H1 (cell line): ENCODE measurements around the gene POLR1G. TPM values are rescaled to one million over a fixed set of nuclear protein-coding genes. Genes with fewer than 3 reads are reported as not detected.
"Not testable (repeated sequence)": the region's sequence is repeated elsewhere in the genome, so short reads cannot be mapped to it uniquely, and the experiment has no call there.

Experiments
- CTCF ChIA-PET: fragments of 300-600 bp; sonication (Branson Sonifier 250); formaldehyde crosslinking; loops from one replicate; lab custom pipeline; 2021; ENCODE audit not compliant: partially characterized antibody; lab: Charles Lee
- POLR2A ChIA-PET: fragments of 300-600 bp; sonication (Branson Sonifier 250); formaldehyde crosslinking; loops from one replicate; lab custom pipeline; 2021; ENCODE audit warnings: inconsistent platforms; ENCODE audit not compliant: partially characterized antibody; lab: Charles Lee
- DNase-seq, 2 experiments: peaks; one replicate each; pipeline versions ENCODE4 v3.0.0 to v3.0.0-alpha.2; 2010 to 2022; ENCODE audit warnings: low spot score in 2 of 2, low read depth in 1 of 2, mixed read lengths in 1 of 2
- FAIRE-seq: peaks from 2 replicates; lab custom pipeline; 2011; peaks lifted over from hg19 to GRCh38; lab: Jason Lieb, UNC
- H2AFZ ChIP-seq: 2 replicates; pipeline ENCODE4 v1.8.1; 2012; ENCODE audit warnings: low read length, inconsistent platforms
- H2AK5ac ChIP-seq: 2 replicates; pipeline ENCODE4 v1.6.1; 2013; ENCODE audit warnings: low read depth, low read length
- H2BK120ac ChIP-seq: replicated peaks from 2 replicates; pipeline ENCODE3; 2013; ENCODE audit warnings: low read depth, low read length, inconsistent platforms
- H2BK12ac ChIP-seq: 2 replicates; pipeline ENCODE4 v1.6.1; 2013; ENCODE audit warnings: low read depth, low read length
- H2BK15ac ChIP-seq: 2 replicates; pipeline ENCODE4 v1.6.1; 2013; ENCODE audit warnings: low read length
- H2BK20ac ChIP-seq: 2 replicates; pipeline ENCODE4 v1.6.1; 2013; ENCODE audit warnings: low read length
- H2BK5ac ChIP-seq: 2 replicates; pipeline ENCODE4 v1.6.1; 2013; ENCODE audit warnings: low read depth, low read length
- H3K14ac ChIP-seq: 2 replicates; pipeline ENCODE4 v1.6.1; 2013; ENCODE audit warnings: inconsistent platforms; ENCODE audit not compliant: insufficient read length
- H3K18ac ChIP-seq: 2 replicates; pipeline ENCODE4 v1.6.1; 2013; ENCODE audit warnings: low read length; ENCODE audit errors: extremely low read depth
- H3K23ac ChIP-seq: 2 replicates; pipeline ENCODE4 v1.6.1; 2013; ENCODE audit warnings: inconsistent platforms; ENCODE audit not compliant: insufficient read length
- H3K23me2 ChIP-seq: 2 replicates; pipeline ENCODE4 v1.6.1; 2013; ENCODE audit warnings: low read depth, low read length
- H3K27ac ChIP-seq: 2 replicates; pipeline ENCODE4 v1.6.1; 2011; ENCODE audit warnings: low read depth, low read length, inconsistent platforms
- H3K27me3 ChIP-seq, 4 experiments: replicated peaks in 1 of 4; 1 replicate in 1 of 4; 2 replicates in 3 of 4; pipeline versions ENCODE4 v1.6.1 to v1.8.1; 2011 to 2013; ENCODE audit warnings: low read length in 3 of 4, mild to moderate bottlenecking in 3 of 4, inconsistent platforms in 2 of 4, mixed read lengths in 2 of 4, moderate library complexity in 1 of 4; ENCODE audit not compliant: control insufficient read depth in 3 of 4, insufficient read depth in 3 of 4; ENCODE audit errors: extremely low read depth in 1 of 4
- H3K36me3 ChIP-seq, 4 experiments: 2 replicates each; pipeline versions ENCODE4 v1.6.1 to v1.8.1; 2011 to 2013; ENCODE audit warnings: mild to moderate bottlenecking in 4 of 4, low read length in 3 of 4, moderate library complexity in 2 of 4, control low read depth in 1 of 4, inconsistent platforms in 1 of 4; ENCODE audit not compliant: insufficient read depth in 4 of 4, control insufficient read depth in 2 of 4
- H3K4ac ChIP-seq: replicated peaks from 2 replicates; pipeline ENCODE3; 2013; ENCODE audit warnings: low read length, low read depth, mixed read lengths, inconsistent platforms; ENCODE audit not compliant: insufficient read length
- H3K4me1 ChIP-seq, 4 experiments: replicated peaks in 1 of 4; 1 replicate in 1 of 4; 2 replicates in 3 of 4; pipeline versions ENCODE4 v1.6.1 to v1.8.1; 2011 to 2013; ENCODE audit warnings: low read length in 3 of 4, inconsistent platforms in 2 of 4, mixed read lengths in 1 of 4; ENCODE audit not compliant: insufficient read depth in 4 of 4, control insufficient read depth in 3 of 4
- H3K4me2 ChIP-seq, 2 experiments: 2 replicates each; pipeline versions ENCODE4 v1.6.1 to v1.8.1; 2011 to 2013; ENCODE audit warnings: low read depth in 2 of 2, low read length in 2 of 2, control low read depth in 1 of 2, inconsistent platforms in 1 of 2, mild to moderate bottlenecking in 1 of 2; ENCODE audit not compliant: insufficient read depth in 1 of 2
- H3K4me3 ChIP-seq, 4 experiments: fragments of 200-600, 300-600 bp in 1 of 4; sonication (generic), shearing (Covaris generic), sonication (Bioruptor Twin) in 1 of 4; 2 replicates each; pipeline versions ENCODE4 v1.5.1 to v1.8.1; 2011 to 2016; ENCODE audit warnings: low read length in 4 of 4, low read depth in 3 of 4, control low read depth in 2 of 4, inconsistent platforms in 2 of 4, mild to moderate bottlenecking in 2 of 4, mixed read lengths in 1 of 4, moderate library complexity in 1 of 4; ENCODE audit not compliant: insufficient read depth in 2 of 4; ENCODE audit errors: extremely low read depth in 1 of 4
- H3K56ac ChIP-seq: replicated peaks from 2 replicates; pipeline ENCODE3; 2013; ENCODE audit warnings: low read depth, mild to moderate bottlenecking, mixed read lengths, low read length, inconsistent platforms; ENCODE audit not compliant: insufficient read length
- H3K79me1 ChIP-seq: 2 replicates; pipeline ENCODE4 v1.6.1; 2013; ENCODE audit warnings: low read depth, low read length, control low read depth
- H3K79me2 ChIP-seq, 2 experiments: 2 replicates each; pipeline versions ENCODE4 v1.6.1 to v1.8.1; 2012 to 2013; ENCODE audit warnings: low read length in 2 of 2, mild to moderate bottlenecking in 2 of 2, inconsistent platforms in 1 of 2; ENCODE audit not compliant: insufficient read depth in 2 of 2, control insufficient read depth in 1 of 2
- H3K9ac ChIP-seq, 4 experiments: replicated peaks in 1 of 4; 1 replicate in 1 of 4; 2 replicates in 3 of 4; pipeline versions ENCODE4 v1.6.1 to v1.8.1; 2011 to 2013; ENCODE audit warnings: low read depth in 3 of 4, low read length in 3 of 4, control low read depth in 2 of 4, mild to moderate bottlenecking in 2 of 4, moderate library complexity in 2 of 4, inconsistent platforms in 1 of 4; ENCODE audit errors: extremely low read depth in 1 of 4
- H3K9me3 ChIP-seq, 2 experiments: 2 replicates each; pipeline versions ENCODE4 v1.6.1 to v1.8.1; 2012 to 2013; ENCODE audit warnings: mild to moderate bottlenecking in 2 of 2, moderate library complexity in 2 of 2, control low read depth in 1 of 2, inconsistent platforms in 1 of 2, low read depth in 1 of 2, low read length in 1 of 2, mixed read lengths in 1 of 2; ENCODE audit not compliant: insufficient read depth in 2 of 2
- H4K20me1 ChIP-seq, 2 experiments: replicated peaks in 1 of 2; 2 replicates each; pipeline versions ENCODE3 to v1.8.1; 2011 to 2013; ENCODE audit warnings: inconsistent platforms in 2 of 2, low read length in 2 of 2, mild to moderate bottlenecking in 1 of 2; ENCODE audit not compliant: insufficient read depth in 2 of 2, control insufficient read depth in 1 of 2
- H4K5ac ChIP-seq: 2 replicates; pipeline ENCODE4 v1.6.1; 2013; ENCODE audit warnings: low read length, low read depth, mixed read lengths, inconsistent platforms; ENCODE audit not compliant: insufficient read length
- H4K8ac ChIP-seq: 2 replicates; pipeline ENCODE4 v1.8.0; 2013; ENCODE audit warnings: mild to moderate bottlenecking, moderate library complexity, low read length, inconsistent platforms; ENCODE audit not compliant: insufficient read depth; ENCODE audit errors: extremely low read depth
- H4K91ac ChIP-seq: replicated peaks from 2 replicates; pipeline ENCODE3; 2013; ENCODE audit warnings: low read length, mixed read lengths, inconsistent platforms; ENCODE audit not compliant: insufficient read length
- WGBS, 2 experiments: shearing (Covaris generic) in 1 of 2; methylation state at CpG; one replicate each; pipeline versions ENCODE4 v1.1.6 to v1.1.7; 2013 to 2015; ENCODE audit warnings: low lambda C conversion rate in 2 of 2, mixed read lengths in 2 of 2, inconsistent platforms in 1 of 2, low coverage in 1 of 2, missing lambda C conversion rate in 1 of 2; ENCODE audit not compliant: insufficient replicate concordance in 2 of 2, insufficient coverage in 1 of 2, insufficient read length in 1 of 2; ENCODE audit errors: extremely low coverage in 1 of 2, missing lambda C conversion rate in 1 of 2; 5-methylcytosine and 5-hydroxymethylcytosine counted together
- polyA plus RNA-seq, 7 experiments: library from polyadenylated mRNA; depleted of rRNA in 3 of 7; stranded (reverse) in 5 of 7; unstranded in 2 of 7; fragments of >200 nt in 5 of 7; fragments of 200-250 nt in 2 of 7; gene quantifications; 1 replicate in 5 of 7; 2 replicates in 1 of 7; 4 replicates in 1 of 7; pipeline versions ENCODE4 v1.2.1 to v1.2.3, GENCODE V29; 2011 to 2013; ENCODE audit warnings: missing spikeins in 2 of 7, mixed read lengths in 2 of 7
- total RNA-seq: library from RNA; stranded (reverse); fragmentation: NEBNext Ultra II Directional; extraction: Animal tissue kit (Norgen Biotek cat#: 25700); gene quantifications from 2 replicates; pipeline ENCODE4 v1.2.1, GENCODE V29; 2021

POLR1G gene
- total and polyA plus RNA-seq, 2 of the 8 experiments (the other 6 are each of a cell fraction or from before 2014, with no cell fraction given), result 16.8 to 34.8 TPM

DNA sequence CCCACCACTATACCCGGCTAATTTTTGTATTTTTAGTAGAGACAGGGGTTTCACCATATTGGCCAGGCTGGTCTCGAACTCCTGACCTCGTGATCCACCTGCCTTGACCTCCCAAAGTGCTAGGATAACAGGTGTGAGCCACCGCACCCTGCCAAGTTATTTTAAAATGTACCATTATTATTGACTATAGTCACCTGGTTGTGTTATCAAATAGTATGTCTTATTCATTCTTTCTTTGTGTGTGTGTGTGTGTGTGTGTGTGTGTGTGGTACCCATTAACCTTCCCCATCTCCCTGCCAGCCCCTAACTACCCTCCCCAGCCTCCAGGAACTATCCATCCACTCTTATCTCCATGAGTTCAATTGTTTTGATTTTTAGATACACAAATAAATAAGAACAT is 3.9 kb downstream of the POLR1G start:
- H3K4me2 ChIP-seq, H2BK15ac ChIP-seq, H3K4me1 ChIP-seq, H4K20me1 ChIP-seq, H2BK20ac ChIP-seq, H2BK12ac ChIP-seq, H3K4ac ChIP-seq, H4K5ac ChIP-seq, H3K79me2 ChIP-seq, H2AFZ ChIP-seq, H3K56ac ChIP-seq, H4K8ac ChIP-seq, DNase-seq, H3K79me1 ChIP-seq, H3K9me3 ChIP-seq, H3K9ac ChIP-seq, H3K27me3 ChIP-seq, H3K18ac ChIP-seq, H3K23ac ChIP-seq, H3K4me3 ChIP-seq, H3K14ac ChIP-seq, H2BK120ac ChIP-seq, H3K27ac ChIP-seq, H2BK5ac ChIP-seq, H2AK5ac ChIP-seq, FAIRE-seq, H4K91ac ChIP-seq: not testable (repeated sequence)
- Histone ChIP-seq H3K23me2 (peaks cover 11% of the 10 kb centered on the region), H3K36me3 (peaks cover 5 to 25% (median 10%) of the 10 kb centered on the region in 4 experiments; a peak in 6 of 8 replicates)
- WGBS, 2 experiments, result 96% methylated on average over 4 of the region's 4 CpGs; no CpG with 5 or more reads in 1 of the 2 experiments
- ChIA-PET CTCF (interaction anchor here (0.6 to 1.4 kb wide), 2 partner anchors 16 to 69 kb away, joined by 3 read pairs; no protein-coding TSS in a partner anchor), POLR2A (interaction anchor here (0.6 to 1.6 kb wide), 4 partner anchors 9 to 38 kb away, joined by 3 to 9 read pairs (median 4); no protein-coding TSS in a partner anchor)
